DMS153 treated with DMSO at 0.1 percent for 48 hours (cell line): Measurements from ENCODE around the gene HSPA12A.

Experiments
- DNase-seq: peaks from one replicate; lab custom pipeline; 2025; ENCODE audit not compliant: unreplicated experiment; lab: John Stamatoyannopoulos, UW

HSPA12A gene

GRCh38 chr10:116669832-116670644, 72.3 kb downstream of the HSPA12A start:
- DNase-seq, result peak; percentile 41

DNA sequence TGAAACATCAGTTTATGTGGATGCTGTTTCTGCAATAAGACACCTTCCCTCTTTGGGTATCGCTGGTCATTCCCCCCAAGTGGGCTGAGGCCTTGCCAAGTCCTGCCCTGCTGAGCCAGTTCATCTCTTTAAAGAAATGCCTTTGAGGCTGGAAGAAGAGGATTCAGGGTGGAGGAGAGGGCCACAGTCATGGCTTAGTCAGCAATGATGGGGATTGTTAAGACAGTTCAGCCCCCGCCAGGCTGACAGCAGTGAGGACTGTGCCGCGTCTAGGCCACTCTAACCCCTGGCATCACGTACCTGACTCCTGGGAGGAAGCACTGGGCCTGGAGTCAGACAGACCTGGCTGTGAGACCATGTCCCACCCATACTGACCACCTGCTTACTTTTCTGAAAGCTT, 73.3 kb downstream of the HSPA12A start:
- no peak for DNase-seq

DNA sequence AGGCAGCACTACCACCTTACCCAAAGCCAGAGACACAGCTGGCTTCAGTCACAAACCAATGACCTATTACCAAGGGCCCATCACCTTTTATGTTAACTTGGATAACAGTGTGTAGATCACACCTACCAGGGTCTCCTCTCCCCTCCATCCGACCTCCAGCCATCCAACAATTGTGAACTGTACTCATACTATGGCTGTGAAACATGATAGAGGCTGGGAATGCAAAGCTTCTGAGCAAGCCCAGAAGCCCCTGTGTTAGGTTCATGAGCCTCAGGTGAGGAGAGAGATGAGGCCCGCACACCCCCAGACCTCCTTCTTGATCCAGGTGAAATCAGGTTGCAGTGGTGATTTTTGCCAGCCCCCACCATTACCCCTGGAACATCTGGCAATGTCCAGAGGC, 73.9 kb downstream of the HSPA12A start:
- no peak for DNase-seq

- no peak for DNase-seq
Observed at GRCh38 chr10:116668018-116668417, 74.3 kb downstream of the HSPA12A start.

DNA sequence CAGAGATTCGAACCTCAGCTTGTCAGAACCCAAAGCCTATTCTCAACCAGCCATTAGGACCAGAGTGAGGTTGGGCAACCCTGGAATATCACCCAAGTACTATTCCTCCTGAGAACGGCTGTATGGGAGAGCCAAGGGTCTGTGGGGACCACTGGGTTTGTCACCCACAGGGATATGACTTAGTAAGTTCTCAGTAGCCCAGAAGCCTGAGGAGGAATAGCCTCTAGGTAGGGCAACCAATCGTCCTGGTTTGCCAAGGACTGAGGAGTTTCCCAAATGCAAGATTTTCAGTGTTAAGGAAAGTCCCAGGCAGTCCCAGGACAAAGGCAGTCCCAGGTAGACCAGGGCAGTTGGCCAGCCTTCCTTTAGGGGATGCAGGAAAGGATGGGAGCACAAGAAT, 74.9 kb downstream of the HSPA12A start:
- no peak for DNase-seq

DNA sequence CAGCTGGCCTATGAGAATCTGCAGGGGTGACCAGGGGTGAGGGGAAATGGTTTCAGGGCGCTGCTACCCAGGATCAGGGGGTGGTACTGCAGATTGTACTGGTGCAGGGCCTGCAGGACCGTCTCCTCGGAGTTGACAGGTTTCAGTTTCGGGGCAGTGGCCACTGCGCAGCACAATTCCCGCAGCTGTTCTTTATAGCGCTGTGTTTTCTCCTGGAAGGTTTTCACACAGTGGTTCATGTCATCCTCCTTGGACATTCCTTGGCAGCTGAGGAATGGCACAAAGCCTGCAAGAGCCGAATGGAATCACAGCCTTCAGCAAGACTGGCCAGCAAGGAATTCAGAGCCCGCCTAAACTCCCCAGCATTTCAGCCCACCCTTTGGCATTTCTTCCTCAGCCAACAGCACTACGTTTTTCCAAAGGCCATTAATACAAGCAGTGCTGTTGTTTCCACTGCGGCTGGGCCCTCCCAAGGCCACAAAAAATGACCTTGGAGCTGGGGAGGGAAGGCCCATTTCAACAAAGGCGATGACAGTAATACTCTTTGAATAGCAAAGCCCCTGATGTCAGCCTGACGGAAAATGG, 76.7 kb downstream of the HSPA12A start:
- no peak for DNase-seq

DNA sequence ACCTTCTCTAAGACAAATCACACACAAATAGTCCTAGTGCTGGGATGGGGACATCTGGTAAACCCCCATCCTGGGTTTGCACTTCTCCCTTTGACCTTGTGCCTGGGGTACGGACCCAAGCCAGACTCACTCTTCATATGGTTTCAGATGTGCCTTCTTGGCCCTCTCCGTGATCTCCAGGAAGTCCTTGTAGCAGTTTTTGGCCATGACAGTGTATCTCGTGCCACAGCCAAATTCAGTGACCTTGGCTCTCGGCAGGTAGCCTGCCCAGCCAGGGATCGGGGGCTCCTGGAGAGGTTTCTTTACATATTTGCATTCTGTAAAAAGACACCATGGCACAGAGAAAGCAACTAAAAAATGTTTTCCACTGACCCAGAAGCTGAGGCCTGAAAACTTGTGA, 77.7 kb downstream of the HSPA12A start:
- DNase-seq, result no peak

- no peak for DNase-seq
Observed at GRCh38 chr10:116663342-116663741, 79.0 kb downstream of the HSPA12A start.

DNA sequence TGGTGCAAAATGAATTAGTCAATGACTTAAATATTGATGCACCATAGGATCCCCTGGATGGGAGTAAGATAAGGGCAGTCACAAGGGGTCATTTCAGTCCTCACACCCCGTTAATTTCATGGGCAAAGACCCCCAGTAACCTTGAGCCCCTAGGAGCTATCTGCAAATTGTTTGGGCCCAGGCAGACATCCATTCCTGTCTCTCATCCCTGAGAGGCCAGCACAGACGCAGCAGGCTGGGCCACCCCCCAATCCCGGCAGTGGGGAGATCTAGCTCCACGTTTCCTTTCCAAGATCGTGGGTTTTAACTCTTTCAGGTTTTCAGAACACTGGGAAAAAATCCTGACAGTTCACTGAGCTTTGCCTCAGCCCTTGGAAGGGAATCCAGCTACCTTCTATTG, 81.5 kb downstream of the HSPA12A start:
- no peak for DNase-seq

GRCh38 chr10:116659049-116659670, 83.2 kb downstream of the HSPA12A start:
- DNase-seq, result no peak

- no peak for DNase-seq
Observed at GRCh38 chr10:116657863-116658551, 84.4 kb downstream of the HSPA12A start.

- DNase-seq, result no peak
Observed at GRCh38 chr10:116656044-116656443, 86.3 kb downstream of the HSPA12A start.

- no peak for DNase-seq
Observed at GRCh38 chr10:116655568-116655967, 86.8 kb downstream of the HSPA12A start.

DNA sequence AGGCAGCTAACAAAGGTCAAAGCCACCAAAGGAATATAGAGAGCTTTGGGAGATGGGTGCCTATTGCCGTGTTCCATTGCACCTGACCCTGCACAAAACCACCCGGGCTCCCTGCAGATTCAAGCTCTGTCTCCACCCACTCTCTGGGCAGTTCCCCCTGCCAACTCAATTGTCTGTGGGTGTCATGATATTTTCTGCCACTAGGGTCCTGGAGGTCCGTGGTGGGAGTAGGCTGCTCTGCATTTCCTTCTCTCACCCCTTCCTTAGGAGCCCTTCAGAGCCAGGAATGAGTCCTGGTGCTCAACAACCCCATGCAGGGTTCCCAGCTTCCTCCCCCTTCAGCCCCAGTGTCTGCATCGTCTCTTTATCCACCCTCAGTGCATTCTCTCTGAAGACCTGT, 87.5 kb downstream of the HSPA12A start:
- DNase-seq, result no peak

DNA sequence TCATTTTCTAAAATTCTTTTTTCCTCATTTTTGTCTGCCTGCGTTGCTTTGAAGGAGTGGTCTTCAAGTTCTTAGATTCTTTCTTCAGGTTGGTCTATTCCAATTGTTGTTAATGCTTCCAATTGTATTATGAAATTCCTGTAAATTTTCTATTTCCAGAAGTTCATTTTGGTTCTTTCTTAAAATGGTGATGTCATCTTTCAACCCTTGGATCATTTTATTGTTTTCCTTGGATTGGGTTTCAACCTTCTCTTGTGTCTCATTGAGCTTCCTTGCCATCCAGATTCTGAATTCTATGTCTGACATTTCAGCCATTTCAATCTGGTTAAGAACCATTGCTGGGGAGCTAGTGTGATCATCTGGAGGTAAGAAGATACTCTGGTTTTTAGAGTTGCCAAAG, 88.5 kb downstream of the HSPA12A start:
- no peak for DNase-seq

- no peak for DNase-seq
Observed at GRCh38 chr10:116648903-116649302, 93.5 kb downstream of the HSPA12A start.

DNA sequence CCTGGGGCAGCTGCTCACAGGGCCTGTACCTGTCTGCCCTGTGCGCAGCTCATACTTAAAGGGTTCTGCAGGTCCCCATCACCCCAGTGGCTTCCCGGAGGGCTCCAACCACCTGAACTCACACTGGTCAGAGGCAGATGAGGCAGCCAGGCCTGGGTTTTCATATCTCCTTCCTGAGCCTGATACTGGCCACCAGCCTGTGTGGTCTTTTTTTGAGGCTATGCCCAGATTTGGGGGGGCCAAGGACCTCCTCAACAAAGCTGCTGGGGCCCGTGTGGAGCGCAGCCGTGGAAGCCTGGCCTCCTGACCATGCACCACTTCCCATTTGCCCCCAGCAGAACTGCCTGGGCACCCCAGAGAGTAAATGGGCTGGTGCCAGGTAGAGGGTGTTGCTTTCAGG, 95.9 kb downstream of the HSPA12A start:
- no peak for DNase-seq

- no peak for DNase-seq
Observed at GRCh38 chr10:116637830-116638229, 104.5 kb downstream of the HSPA12A start.

DNA sequence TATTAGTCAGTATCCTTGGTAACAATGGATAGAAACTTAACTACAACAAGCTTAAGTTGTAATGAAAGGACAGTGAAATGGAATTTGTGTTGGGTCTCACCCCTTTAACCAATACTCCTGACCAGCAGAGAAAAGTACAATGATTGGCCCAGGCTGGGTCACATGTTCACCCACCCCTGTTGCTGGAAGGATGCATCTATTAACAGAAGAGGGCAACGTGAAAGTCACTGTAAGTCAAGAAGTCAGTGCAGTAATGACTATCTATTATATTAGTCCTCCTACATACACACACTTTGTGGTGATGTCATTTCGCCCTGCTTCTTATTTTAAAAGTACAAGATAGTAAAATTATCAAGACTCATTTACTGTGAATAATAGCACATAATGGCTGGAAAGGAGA, 105.4 kb downstream of the HSPA12A start:
- no peak for DNase-seq

DNA sequence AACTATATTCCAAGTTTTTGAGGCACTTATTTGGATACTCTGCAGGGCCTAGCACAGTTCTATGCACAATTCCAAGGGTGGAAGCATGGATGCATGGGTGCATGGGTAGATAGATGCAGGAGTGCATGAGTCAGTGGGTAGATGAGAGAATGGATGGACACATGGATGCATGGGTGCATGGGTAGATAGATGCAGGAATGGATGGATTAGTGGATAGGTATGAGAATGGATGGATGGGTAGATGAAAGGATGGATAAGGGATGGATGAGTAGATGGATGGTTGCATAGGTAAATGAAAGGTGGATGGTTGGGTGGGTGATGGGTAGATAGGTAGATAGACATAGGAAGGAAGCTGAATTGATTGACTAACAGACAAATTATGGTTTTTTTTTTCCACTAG, 106.0 kb downstream of the HSPA12A start:
- no peak for DNase-seq

GRCh38 chr10:116634126-116634975, 108.0 kb downstream of the HSPA12A start:
- DNase-seq, result no peak
